Coronary artery (tissue), 2 donors: ENCODE measurements around the gene TTLL11.
"Not testable (repeated sequence)": the region's sequence is repeated elsewhere in the genome, so short reads cannot be mapped to it uniquely, and the experiment has no call there.

Source experiments
- DNase-seq: peaks from one replicate; pipeline ENCODE4 v3.0.0-alpha.2; 2017; ENCODE audit warnings: low spot score
- H3K27ac ChIP-seq, 2 donors: fragments of 200-600 bp; sonication (generic); one replicate each; pipeline ENCODE4 v1.5.1; 2016 to 2019
- H3K4me3 ChIP-seq: fragments of 200-600 bp; sonication (generic); 2 replicates; pipeline ENCODE4 v1.5.1; 2016; ENCODE audit warnings: mild to moderate bottlenecking, moderate library complexity
- TF ChIP-seq, protein P1 (sequence below): fragments of 200-600 bp; sonication (generic); IDR thresholded peaks from one replicate; pipeline ENCODE4 v1.5.1; 2019; ENCODE audit warnings: antibody characterized with exemption

The TTLL11 gene

DNA sequence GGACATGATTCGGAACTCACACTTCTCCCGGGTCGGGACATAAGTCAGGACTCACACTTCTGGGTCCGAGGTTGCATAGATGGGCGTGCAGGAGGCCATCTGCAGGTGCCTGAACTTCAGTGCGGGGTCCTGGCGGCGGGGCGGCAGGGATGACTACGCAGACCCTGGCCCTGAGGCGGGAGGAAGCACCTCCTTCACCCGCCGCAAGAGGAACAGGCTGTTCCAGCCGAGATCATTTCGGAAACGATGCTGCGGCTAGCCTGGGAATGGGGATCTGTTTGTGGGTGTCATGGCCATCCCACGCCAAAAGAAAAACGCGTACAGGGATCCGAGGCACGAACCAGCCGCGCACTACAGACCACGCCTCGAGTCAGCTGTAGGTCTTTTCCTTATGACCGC is 196.6 kb downstream of the TTLL11 start:
- Histone ChIP-seq H3K4me3 (no peak overlapping the region), H3K27ac (no peak overlapping the region)
- peak; percentile 55 for DNase-seq
- TF ChIP-seq, protein P1, sequence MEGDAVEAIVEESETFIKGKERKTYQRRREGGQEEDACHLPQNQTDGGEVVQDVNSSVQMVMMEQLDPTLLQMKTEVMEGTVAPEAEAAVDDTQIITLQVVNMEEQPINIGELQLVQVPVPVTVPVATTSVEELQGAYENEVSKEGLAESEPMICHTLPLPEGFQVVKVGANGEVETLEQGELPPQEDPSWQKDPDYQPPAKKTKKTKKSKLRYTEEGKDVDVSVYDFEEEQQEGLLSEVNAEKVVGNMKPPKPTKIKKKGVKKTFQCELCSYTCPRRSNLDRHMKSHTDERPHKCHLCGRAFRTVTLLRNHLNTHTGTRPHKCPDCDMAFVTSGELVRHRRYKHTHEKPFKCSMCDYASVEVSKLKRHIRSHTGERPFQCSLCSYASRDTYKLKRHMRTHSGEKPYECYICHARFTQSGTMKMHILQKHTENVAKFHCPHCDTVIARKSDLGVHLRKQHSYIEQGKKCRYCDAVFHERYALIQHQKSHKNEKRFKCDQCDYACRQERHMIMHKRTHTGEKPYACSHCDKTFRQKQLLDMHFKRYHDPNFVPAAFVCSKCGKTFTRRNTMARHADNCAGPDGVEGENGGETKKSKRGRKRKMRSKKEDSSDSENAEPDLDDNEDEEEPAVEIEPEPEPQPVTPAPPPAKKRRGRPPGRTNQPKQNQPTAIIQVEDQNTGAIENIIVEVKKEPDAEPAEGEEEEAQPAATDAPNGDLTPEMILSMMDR: no peak

DNA sequence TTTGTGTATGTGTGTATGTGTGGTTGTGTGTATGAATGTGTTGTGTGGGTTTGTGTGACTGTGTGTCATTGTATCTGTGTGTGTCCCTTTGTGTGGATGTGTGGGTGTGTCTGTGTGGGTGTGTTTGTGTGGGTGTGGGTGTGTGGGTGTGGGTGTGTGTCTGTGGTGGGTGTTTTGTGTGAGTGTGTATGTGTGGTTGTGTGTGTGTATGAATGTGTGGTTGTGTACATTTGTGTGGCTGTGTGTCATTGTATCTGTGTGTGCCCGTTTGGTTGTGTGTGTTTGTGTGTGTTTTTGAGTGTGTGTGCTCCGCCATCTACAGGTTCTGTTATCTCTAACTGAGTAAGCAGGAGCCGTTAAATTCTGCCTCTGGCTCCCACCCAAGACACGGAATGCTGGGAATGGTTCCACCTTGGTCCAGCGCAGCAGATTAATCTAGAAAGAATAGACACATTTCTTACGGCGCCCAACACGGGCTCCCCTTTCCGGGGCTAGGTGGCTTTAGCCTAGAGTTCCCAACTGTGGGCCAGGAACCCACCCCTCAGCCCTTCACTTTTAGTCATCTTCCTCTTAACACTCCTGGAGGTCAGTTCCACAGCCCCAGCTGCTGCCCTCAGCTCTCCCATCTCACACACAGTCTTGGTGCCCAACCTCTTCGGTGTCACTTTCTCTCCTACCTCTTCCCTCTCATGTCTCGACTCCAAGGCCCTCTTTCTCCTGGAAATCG is 197.1 kb downstream of the TTLL11 start:
- TF ChIP-seq, protein P1: no peak
- no peak for DNase-seq
- H3K4me3 ChIP-seq: no peak overlapping the region
- no peak overlapping the region for H3K27ac ChIP-seq

DNA sequence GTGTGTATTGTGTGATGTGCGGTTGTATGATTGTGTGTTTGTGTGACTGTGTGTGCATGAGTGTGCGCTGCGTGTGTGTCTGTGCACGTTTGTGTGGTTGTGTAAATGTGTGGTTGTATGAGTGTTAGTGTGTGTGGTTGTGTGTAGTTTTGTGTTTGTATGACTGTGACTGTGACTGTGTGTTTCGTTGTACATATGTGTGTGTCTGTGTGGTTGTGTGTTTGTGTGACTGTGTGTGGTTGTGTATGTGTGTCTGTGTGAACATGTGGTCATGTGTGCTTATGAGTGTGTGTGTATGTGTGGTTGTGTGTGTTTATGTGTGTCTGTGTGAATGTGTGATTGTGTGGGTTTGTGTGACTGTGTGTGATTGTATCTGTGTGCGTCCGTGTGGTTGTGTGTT is 197.8 kb downstream of the TTLL11 start:
- Histone ChIP-seq H3K27ac (no peak overlapping the region), H3K4me3 (no peak overlapping the region)
- no peak for DNase-seq
- TF ChIP-seq, protein P1: no peak

DNA sequence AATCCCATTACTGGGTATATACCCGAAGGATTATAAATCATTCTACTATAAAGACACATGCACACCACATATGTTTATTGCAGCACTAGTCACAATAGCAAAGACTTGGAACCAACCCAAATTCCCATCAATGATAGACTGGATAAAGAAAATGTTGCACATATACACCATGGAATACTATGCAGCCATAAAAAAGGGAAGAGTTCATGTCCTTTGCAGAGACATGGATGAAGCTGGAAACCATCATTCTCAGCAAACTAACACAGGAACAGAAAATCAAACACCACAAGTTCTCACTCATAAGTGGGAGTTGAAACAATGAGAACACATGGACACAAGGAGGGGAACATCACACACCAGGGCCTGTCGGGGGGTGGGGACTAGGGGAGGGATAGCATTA is 198.7 kb downstream of the TTLL11 start:
- H3K27ac ChIP-seq, H3K4me3 ChIP-seq, DNase-seq: not testable (repeated sequence)

DNA sequence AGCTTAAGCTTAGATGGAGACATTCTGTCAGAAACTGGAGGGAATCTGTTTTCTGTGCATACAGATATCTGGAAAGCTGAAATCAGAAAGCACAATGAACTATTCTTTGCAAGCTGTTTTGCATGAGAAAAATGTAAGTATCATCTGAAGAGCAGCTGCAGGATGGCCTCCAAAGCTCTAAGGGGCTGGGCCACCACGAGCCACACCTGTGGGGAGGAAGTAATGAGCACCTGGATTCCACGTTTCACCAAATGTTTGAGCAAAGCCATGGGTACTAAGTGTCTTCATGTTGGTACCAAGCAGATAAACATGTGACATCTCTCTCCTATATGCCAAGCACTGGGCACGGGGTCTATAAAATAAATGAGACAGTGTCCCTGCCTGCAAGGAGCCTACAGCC is 199.3 kb downstream of the TTLL11 start:
- no peak overlapping the region for H3K27ac ChIP-seq
- H3K4me3 ChIP-seq: no peak overlapping the region
- TF ChIP-seq, protein P1: no peak
- peak; percentile 9 for DNase-seq

DNA sequence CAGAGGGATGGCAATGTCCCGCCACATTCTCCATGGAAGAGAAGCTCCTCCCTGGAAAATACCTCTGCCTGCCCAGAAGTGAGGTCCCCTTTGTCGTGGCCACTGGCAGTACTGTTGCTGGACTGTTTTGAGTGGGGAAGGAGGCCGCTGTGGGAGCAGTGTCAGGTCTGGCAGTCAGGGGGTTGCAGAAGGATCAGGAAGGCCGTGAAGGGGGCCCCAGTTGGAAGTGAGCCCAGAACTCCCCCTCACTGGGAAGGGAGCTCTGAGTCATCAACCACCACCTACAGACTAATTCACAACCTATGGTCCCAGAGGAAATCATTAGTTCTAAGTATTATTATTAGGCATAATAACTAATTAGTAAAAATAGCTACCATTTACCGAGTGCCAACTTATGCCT is 200.4 kb downstream of the TTLL11 start:
- DNase-seq: peak; percentile 62
- Histone ChIP-seq H3K27ac (no peak overlapping the region), H3K4me3 (no peak overlapping the region)
- TF ChIP-seq, protein P1: no peak

DNA sequence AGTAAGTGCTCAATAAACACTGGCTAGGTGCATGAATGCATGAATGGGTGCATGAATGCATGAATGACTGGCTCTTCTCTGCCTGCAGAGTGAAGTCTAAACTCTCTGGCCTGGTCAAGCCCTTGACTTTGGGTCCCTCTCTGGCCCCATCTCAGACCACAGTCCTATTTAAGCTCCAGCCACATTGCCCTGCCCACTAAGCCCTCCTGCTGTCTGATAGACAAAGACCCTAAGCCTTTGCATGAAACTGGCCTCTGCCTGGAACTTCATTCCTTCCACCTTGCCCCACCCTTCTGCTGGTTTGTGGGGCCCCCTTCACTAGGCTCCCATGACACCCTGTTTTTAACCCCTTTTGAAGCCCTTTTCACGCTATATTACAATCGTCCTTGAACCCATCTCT is 202.4 kb downstream of the TTLL11 start:
- Histone ChIP-seq H3K27ac (no peak overlapping the region), H3K4me3 (no peak overlapping the region)
- peak; percentile 40 for DNase-seq
- TF ChIP-seq, protein P1: no peak
